H1 (cell line): ENCODE measurements around the gene LTBR. TPM values are rescaled to one million over a fixed set of nuclear protein-coding genes. Genes with fewer than 3 reads are reported as not detected.

ENCODE experiments used
- FOSL1 ChIP-seq: IDR thresholded peaks from 2 replicates; pipeline ENCODE4 v1.6.1; 2011; ENCODE audit warnings: mild to moderate bottlenecking, low read depth, low read length, moderate library complexity; ENCODE audit not compliant: insufficient read depth
- HDAC6 ChIP-seq: IDR thresholded peaks from one replicate; pipeline ENCODE4 v1.7.1; 2012; ENCODE audit warnings: low read depth, mild to moderate bottlenecking, inconsistent platforms, low read length, moderate library complexity
- TEAD4 ChIP-seq: IDR thresholded peaks from 2 replicates; pipeline ENCODE4 v1.6.1; 2012; ENCODE audit warnings: low read depth, low read length, inconsistent platforms, mixed read lengths
- polyA plus RNA-seq, 7 experiments: library from polyadenylated mRNA; depleted of rRNA in 3 of 7; stranded (reverse) in 5 of 7; unstranded in 2 of 7; fragments of >200 nt in 5 of 7; fragments of 200-250 nt in 2 of 7; gene quantifications; 1 replicate in 5 of 7; 2 replicates in 1 of 7; 4 replicates in 1 of 7; pipeline versions ENCODE4 v1.2.1 to v1.2.3, GENCODE V29; 2011 to 2013; ENCODE audit warnings: missing spikeins in 2 of 7, mixed read lengths in 2 of 7
- total RNA-seq: library from RNA; stranded (reverse); fragmentation: NEBNext Ultra II Directional; extraction: Animal tissue kit (Norgen Biotek cat#: 25700); gene quantifications from 2 replicates; pipeline ENCODE4 v1.2.1, GENCODE V29; 2021
- TF ChIP-seq, protein P1 (sequence below): IDR thresholded peaks from 2 replicates; pipeline ENCODE4 v1.6.1; 2011; ENCODE audit warnings: low read depth, mild to moderate bottlenecking, low read length; ENCODE audit not compliant: insufficient read depth

Gene LTBR
- total and polyA plus RNA-seq, 2 of the 8 experiments (the other 6 are each of a cell fraction or from before 2014, with no cell fraction given), result 5.1 to 6.3 TPM

GRCh38 chr12:6432991-6433390, 49.0 kb downstream of the LTBR start (continued):
- TF ChIP-seq, protein P1, sequence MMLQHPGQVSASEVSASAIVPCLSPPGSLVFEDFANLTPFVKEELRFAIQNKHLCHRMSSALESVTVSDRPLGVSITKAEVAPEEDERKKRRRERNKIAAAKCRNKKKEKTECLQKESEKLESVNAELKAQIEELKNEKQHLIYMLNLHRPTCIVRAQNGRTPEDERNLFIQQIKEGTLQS, result no peak
- TF ChIP-seq FOSL1, result no peak
- no peak for TF ChIP-seq HDAC6
- TF ChIP-seq TEAD4, result no peak
